H1 (cell line): ENCODE measurements around the gene ELMO2. TPM values are rescaled to one million over a fixed set of nuclear protein-coding genes. Genes with fewer than 3 reads are reported as not detected.

Experiments used
- CHD7 ChIP-seq: fragments of 300-600 bp; sonication (generic); IDR thresholded peaks from 2 replicates; pipeline ENCODE4 v1.7.1; 2012; ENCODE audit warnings: low read length, moderate library complexity, mild to moderate bottlenecking, inconsistent platforms; ENCODE audit not compliant: insufficient replicate concordance
- CTBP2 ChIP-seq: IDR thresholded peaks from 2 replicates; pipeline ENCODE4 v1.7.0; 2011; ENCODE audit warnings: borderline replicate concordance, mild to moderate bottlenecking, moderate library complexity, mixed read lengths, low read length; ENCODE audit not compliant: insufficient read depth, insufficient read length
- E2F6 ChIP-seq: IDR thresholded peaks from 2 replicates; pipeline ENCODE4 v1.6.1; 2012; ENCODE audit warnings: inconsistent platforms
- EZH2 ChIP-seq: fragments of 200-600 bp; sonication (generic); IDR thresholded peaks from 2 replicates; pipeline ENCODE4 v1.7.1; 2012; ENCODE audit warnings: low read depth, mild to moderate bottlenecking, moderate library complexity, low read length, inconsistent platforms; ENCODE audit not compliant: severe bottlenecking
- GTF2F1 ChIP-seq: IDR thresholded peaks from 2 replicates; pipeline ENCODE4 v1.6.1; 2012; ENCODE audit warnings: low read depth, low read length, improper control_type of control experiment, borderline replicate concordance
- JUN ChIP-seq: IDR thresholded peaks from 2 replicates; pipeline ENCODE4 v1.6.1; 2011; ENCODE audit warnings: low read depth, mild to moderate bottlenecking, improper control_type of control experiment, low read length
- NRF1 ChIP-seq: IDR thresholded peaks from 2 replicates; pipeline ENCODE4 v1.6.1; 2011; ENCODE audit warnings: mild to moderate bottlenecking, low read depth, low read length, improper control_type of control experiment
- SIRT6 ChIP-seq: IDR thresholded peaks from one replicate; pipeline ENCODE4 v1.7.1; 2012; ENCODE audit warnings: low read length, inconsistent platforms
- TEAD4 ChIP-seq: IDR thresholded peaks from 2 replicates; pipeline ENCODE4 v1.6.1; 2012; ENCODE audit warnings: low read depth, low read length, inconsistent platforms, mixed read lengths
- polyA plus RNA-seq, 7 experiments: library from polyadenylated mRNA; depleted of rRNA in 3 of 7; stranded (reverse) in 5 of 7; unstranded in 2 of 7; fragments of >200 nt in 5 of 7; fragments of 200-250 nt in 2 of 7; gene quantifications; 1 replicate in 5 of 7; 2 replicates in 1 of 7; 4 replicates in 1 of 7; pipeline versions ENCODE4 v1.2.1 to v1.2.3, GENCODE V29; 2011 to 2013; ENCODE audit warnings: missing spikeins in 2 of 7, mixed read lengths in 2 of 7
- total RNA-seq: library from RNA; stranded (reverse); fragmentation: NEBNext Ultra II Directional; extraction: Animal tissue kit (Norgen Biotek cat#: 25700); gene quantifications from 2 replicates; pipeline ENCODE4 v1.2.1, GENCODE V29; 2021

ELMO2 gene
- total and polyA plus RNA-seq, 2 of the 8 experiments (the other 6 are each of a cell fraction or from before 2014, with no cell fraction given), result 34.3 to 39.7 TPM

- no peak for TF ChIP-seq CHD7
- TF ChIP-seq E2F6, result no peak
- no peak for TF ChIP-seq JUN
- TF ChIP-seq CTBP2, result no peak
- no peak for TF ChIP-seq SIRT6
- TF ChIP-seq EZH2, result no peak
- TF ChIP-seq TEAD4, result no peak
- TF ChIP-seq NRF1, result no peak
- no peak for TF ChIP-seq GTF2F1
Measured at GRCh38 chr20:46375771-46376170, 30.6 kb downstream of the ELMO2 start (continued).
